Kidney tubule cell (primary cell): ENCODE results near the gene TMEM178B.
"Not testable (repeated sequence)": the region's sequence is repeated elsewhere in the genome, so short reads cannot be mapped to it uniquely, and the experiment has no call there.

Experiments used
- DNase-seq: peaks from one replicate; pipeline ENCODE4 v3.0.0-alpha.2; 2018; ENCODE audit warnings: low spot score

The TMEM178B gene

GRCh38 chr7:141184532-141185190 lies 110.8 kb downstream of the TMEM178B start:
- no peak for DNase-seq

- DNase-seq, result no peak
Observed at GRCh38 chr7:141185369-141185967, 111.6 kb downstream of the TMEM178B start.

GRCh38 chr7:141189231-141189630 lies 115.4 kb downstream of the TMEM178B start:
- no peak for DNase-seq

DNA sequence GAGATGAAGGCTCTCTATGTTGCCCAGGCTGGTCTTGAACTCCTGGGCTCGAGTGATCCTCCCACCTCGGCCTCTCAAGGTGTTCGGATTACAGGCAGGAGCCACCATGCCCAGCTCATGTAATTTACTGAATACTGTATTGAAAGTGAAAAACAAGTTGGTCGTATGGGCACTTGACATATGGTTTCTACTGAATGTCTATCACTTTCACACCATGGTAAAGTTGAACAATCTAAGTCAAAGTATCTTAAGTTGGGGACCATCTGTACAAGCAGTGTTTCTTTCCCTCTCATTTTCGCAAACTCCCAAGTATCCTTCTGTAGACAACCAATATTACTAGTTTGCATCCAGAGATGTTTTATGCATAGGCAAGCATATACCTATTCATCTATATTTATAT lies 116.6 kb downstream of the TMEM178B start:
- DNase-seq, result no peak

GRCh38 chr7:141191277-141191676 lies 117.4 kb downstream of the TMEM178B start:
- no peak for DNase-seq

- no peak for DNase-seq
Observed at GRCh38 chr7:141193066-141193465, 119.2 kb downstream of the TMEM178B start.

GRCh38 chr7:141195722-141196121 lies 121.9 kb downstream of the TMEM178B start:
- DNase-seq, result not testable (repeated sequence)

DNA sequence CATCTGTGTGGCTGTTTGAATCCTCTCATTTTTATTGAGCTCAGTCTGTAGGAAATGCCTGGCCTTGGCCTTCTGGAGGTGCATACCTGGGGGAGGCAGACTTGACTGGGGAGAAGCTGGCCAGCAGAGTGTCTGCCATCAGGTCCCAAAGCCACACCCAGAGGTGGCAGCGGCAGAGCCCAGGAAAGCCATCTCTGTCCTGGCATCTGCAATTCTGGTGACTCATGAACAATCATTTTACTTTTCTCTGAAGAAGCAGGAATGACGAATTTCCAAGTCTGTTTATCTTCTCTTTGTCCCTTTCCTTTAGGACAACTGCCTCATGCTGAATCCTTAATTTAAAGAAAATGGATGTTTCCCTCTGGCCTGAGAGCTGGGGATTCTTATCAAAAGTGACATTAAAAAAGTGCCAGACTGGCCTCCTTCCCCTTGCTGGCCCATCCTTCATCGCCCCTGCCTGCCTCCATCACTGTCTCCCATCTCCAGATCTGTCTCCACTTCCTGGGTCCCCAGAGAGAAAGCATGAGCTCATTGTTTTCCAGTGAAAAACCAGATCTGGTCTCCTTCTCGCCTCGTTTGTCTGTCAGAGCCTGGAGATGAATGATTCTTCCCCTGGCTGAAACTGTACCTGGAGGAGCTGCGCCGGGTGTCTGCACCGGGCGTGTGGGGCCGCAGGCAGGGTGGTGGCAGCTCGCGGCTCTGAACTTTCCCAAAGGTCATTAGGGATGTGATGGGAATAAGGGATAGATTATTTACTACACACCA lies 124.5 kb downstream of the TMEM178B start:
- peak; percentile 52 for DNase-seq

GRCh38 chr7:141200191-141201108 lies 126.6 kb downstream of the TMEM178B start:
- no peak for DNase-seq

DNA sequence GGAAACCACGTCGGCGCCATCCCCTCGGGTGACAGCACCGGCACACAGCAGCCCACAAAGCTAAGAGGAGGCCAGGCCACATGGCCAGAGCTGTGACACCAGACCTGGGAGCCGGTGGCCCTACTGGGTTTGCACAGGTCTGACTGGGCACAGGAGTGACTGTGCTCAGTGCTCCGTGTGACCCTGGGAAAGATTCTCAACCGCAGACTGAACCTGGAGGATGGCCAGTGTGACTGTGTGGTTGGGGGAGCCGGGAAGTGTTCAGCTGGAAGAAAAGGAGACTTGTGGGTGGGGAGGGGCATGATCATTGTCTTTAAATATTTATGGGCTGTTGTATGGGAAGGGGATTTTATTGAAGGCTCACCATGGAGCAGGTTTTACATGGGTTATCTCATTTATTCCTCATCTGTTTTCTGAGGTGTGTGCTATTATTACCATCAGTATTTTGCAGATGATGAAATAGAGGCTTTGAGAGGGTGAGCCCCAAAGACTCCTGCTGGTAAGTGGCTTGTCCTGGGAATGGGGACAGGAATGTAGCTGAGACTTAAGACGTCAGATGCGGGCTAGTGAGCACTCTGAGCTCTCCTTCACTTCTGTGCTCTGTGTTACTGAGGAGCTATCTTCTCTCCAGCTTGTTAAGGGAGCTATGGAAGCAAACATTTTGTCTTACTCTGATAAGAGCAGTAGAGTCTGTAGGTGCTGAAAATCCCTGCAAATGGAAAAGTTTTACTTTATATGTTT lies 127.5 kb downstream of the TMEM178B start:
- no peak for DNase-seq

DNA sequence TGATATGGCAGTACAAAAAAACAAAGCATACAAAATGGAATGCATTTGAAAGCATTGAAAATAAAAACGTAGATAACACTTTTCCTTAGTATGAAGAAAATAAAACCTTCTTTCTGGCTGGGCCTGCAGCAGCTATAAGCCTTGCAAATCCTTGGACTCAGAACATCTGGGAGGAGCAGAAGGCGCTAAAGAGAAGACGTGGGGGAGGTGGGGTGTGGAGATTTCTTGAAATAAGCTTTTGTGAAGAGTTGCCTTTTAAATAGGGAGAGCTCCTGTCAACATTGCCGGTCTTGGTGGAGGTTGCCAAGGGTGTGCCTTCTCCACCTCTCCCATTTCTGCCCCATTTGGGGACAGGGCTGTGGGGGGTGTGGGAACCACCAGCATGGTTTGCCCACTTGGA lies 128.7 kb downstream of the TMEM178B start:
- DNase-seq, result no peak

GRCh38 chr7:141203177-141203576 lies 129.3 kb downstream of the TMEM178B start:
- DNase-seq, result no peak

- no peak for DNase-seq
Observed at GRCh38 chr7:141203586-141203985, 129.7 kb downstream of the TMEM178B start.

GRCh38 chr7:141207661-141208060 lies 133.8 kb downstream of the TMEM178B start:
- no peak for DNase-seq

DNA sequence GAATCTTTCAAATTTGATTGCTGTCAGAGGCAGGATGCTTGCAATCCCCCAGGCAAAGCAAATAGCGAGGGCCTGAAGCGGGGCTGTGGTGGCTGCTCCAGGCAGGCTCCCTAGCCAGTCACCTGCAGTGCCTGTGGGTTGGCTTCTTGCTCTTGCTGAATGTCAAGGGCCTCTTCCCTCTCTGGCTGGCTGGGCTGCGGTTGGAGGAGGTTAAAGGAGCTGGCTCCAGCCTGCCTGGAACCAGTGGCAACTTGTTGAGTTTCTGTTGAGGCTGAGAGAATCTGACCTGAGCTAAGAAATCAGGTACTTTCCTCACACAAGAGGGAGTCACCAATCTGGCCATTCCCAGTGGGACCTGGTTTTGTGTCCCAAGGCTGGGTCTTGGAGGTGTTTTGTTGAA lies 134.7 kb downstream of the TMEM178B start:
- DNase-seq, result peak; percentile 32

DNA sequence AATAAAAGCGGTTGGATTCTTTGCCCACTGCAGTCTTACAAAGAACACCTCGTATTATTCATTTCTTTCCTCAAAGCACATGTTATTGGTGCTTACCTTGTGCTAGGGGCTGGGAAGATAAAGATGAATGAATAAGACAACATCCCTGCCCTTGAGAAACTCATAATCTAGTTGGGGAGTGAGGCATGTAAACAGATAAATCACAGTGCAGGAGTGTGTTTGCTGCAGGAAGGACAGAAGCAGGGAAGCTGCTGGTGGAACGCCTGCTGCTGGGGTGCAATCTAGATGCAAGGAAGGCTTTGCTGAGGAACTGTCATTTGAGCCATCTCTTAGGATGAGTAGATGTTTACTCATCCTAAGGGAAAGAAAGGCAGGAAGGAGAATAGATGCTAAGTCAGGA lies 135.6 kb downstream of the TMEM178B start:
- peak; percentile 24 for DNase-seq

- no peak for DNase-seq
Observed at GRCh38 chr7:141210862-141211261, 137.0 kb downstream of the TMEM178B start.

- DNase-seq, result no peak
Observed at GRCh38 chr7:141213226-141213625, 139.4 kb downstream of the TMEM178B start.

- no peak for DNase-seq
Observed at GRCh38 chr7:141217938-141218337, 144.1 kb downstream of the TMEM178B start.

DNA sequence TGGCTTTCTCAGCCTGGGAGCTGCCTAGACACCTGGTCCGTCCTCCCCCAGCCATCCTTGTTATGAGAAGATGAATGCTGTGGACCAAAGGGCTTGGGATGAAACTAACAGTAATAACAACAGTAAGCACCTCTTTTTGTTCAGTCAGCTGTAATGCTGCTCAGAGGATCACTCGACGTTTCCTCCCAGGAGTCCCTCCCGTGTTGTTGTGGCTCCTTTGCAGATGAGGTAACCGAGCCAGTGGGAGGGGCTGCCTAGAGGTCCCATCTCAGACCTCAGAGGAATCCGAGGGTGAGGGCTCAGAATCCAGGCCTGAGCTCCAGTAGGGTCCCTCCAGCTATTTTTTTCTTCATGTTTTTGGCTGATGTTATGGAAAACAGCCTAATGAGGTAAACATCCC lies 145.1 kb downstream of the TMEM178B start:
- no peak for DNase-seq

DNA sequence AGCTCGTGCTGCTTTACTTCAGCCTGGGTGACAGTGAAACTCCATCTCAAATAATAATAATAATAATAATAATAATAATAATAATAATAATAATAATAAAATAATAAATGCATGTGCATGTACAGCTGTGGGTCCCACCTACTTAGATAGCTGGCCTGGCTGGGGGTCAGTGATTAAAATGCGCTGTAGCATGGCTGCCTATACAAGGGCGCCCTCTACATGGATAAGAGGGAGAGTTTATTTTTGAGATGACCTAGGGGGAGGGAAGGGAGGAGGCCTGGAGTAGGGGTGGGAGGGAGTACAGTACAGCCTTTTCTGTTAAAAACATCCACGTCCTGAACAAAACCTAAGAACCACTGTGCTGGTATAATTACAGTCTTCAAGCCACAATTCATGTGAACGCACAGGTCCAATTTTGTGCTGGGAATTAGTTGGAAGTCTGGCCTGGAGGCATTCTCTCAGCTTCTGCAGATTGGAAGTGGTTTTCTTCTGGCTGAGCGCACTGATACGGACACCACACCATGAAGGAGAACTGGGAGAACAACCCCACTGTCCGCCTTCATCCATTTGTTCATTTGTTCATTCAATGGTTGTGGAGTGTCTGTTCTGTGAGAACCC lies 146.5 kb downstream of the TMEM178B start:
- peak; percentile 19 for DNase-seq
